ENCODE results near the gene CNOT4. TPM values are rescaled to one million over a fixed set of nuclear protein-coding genes. Genes with fewer than 3 reads are reported as not detected.

The CNOT4 gene
- total RNA-seq, 1 experiment from 2014 or later = 16.6 TPM

DNA sequence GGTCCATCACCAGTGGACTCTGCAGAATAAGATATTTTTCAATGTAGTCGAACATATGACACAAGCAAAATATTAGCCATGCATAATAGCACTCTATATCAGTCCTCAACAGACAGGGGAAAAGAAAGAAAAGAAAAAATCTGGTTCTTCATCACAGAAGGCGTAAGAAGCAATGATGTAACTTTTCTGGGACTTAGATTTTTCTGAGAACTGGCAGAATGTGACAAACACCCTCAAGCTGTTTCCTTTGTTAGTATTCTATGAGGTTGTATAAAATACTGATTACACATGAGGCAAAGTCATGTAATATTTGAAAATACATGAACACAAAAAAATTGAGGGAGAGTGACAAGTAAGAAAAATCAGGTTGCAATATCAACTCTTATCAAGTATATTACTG lies 84.9 kb downstream of the CNOT4 start:
- no peaks in the 10 kb centered on the region for H3K27me3 ChIP-seq (ENCODE audit: insufficient read depth, low read length)
- H4K20me1 ChIP-seq (ENCODE audit: insufficient read depth) = no peaks in the 10 kb centered on the region
- no peak overlapping the region for H3K27ac ChIP-seq (ENCODE audit: low read depth, low read length)
- ATAC-seq (no peak), DNase-seq (ENCODE audit: low read depth, low spot score) (no peak)
- H3K9ac ChIP-seq (ENCODE audit: low read length) = no peak overlapping the region
- H3K9me2 ChIP-seq (ENCODE audit: insufficient read depth) = no peaks in the 10 kb centered on the region
- H3K36me3 ChIP-seq (ENCODE audit: control insufficient read depth in 1 of 2, insufficient read depth in 2 of 2, low read length in 2 of 2) = no peaks in the 10 kb centered on the region
- no peaks in the 10 kb centered on the region for H3K9me3 ChIP-seq (ENCODE audit: control insufficient read depth in 1 of 2, insufficient read depth in 1 of 2, low read depth in 1 of 2, low read length in 2 of 2)
- BruUV-seq (replicated peaks) = no TSS peak
- H3K4me1 ChIP-seq (ENCODE audit: control insufficient read depth in 1 of 2, insufficient read depth in 2 of 2, low read length in 2 of 2) = no peaks in the 10 kb centered on the region
- H3K4me2 ChIP-seq (ENCODE audit: low read length) = no peak overlapping the region
- ChIA-PET CTCF (interaction anchor here (1.9 kb wide), 1 partner anchor 10 kb away, joined by 6 read pairs; no protein-coding TSS in a partner anchor), RAD21 (ENCODE audit: low non-redundant PET in 1 of 2, low total read pairs in 2 of 2, uncharacterized antibody in 2 of 2, unreplicated experiment in 2 of 2) (no interaction called here), POLR2A (no interaction called here)
- no peak for TF ChIP-seq CBX3 (IDR thresholded peaks at IDR 0.05; ENCODE audit: low read depth)
- no peak for TF ChIP-seq YY1 (IDR thresholded peaks at IDR 0.05; ENCODE audit: extremely low read depth, insufficient replicate concordance, low read depth, low read length)
- TF ChIP-seq EZH2phosphoT487 (IDR thresholded peaks at IDR 0.05; ENCODE audit: borderline replicate concordance) = no peak
- TF ChIP-seq, protein P1, sequence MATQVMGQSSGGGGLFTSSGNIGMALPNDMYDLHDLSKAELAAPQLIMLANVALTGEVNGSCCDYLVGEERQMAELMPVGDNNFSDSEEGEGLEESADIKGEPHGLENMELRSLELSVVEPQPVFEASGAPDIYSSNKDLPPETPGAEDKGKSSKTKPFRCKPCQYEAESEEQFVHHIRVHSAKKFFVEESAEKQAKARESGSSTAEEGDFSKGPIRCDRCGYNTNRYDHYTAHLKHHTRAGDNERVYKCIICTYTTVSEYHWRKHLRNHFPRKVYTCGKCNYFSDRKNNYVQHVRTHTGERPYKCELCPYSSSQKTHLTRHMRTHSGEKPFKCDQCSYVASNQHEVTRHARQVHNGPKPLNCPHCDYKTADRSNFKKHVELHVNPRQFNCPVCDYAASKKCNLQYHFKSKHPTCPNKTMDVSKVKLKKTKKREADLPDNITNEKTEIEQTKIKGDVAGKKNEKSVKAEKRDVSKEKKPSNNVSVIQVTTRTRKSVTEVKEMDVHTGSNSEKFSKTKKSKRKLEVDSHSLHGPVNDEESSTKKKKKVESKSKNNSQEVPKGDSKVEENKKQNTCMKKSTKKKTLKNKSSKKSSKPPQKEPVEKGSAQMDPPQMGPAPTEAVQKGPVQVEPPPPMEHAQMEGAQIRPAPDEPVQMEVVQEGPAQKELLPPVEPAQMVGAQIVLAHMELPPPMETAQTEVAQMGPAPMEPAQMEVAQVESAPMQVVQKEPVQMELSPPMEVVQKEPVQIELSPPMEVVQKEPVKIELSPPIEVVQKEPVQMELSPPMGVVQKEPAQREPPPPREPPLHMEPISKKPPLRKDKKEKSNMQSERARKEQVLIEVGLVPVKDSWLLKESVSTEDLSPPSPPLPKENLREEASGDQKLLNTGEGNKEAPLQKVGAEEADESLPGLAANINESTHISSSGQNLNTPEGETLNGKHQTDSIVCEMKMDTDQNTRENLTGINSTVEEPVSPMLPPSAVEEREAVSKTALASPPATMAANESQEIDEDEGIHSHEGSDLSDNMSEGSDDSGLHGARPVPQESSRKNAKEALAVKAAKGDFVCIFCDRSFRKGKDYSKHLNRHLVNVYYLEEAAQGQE (IDR thresholded peaks at IDR 0.05; ENCODE audit: low read depth) = no peak
- TF ChIP-seq, protein P2, sequence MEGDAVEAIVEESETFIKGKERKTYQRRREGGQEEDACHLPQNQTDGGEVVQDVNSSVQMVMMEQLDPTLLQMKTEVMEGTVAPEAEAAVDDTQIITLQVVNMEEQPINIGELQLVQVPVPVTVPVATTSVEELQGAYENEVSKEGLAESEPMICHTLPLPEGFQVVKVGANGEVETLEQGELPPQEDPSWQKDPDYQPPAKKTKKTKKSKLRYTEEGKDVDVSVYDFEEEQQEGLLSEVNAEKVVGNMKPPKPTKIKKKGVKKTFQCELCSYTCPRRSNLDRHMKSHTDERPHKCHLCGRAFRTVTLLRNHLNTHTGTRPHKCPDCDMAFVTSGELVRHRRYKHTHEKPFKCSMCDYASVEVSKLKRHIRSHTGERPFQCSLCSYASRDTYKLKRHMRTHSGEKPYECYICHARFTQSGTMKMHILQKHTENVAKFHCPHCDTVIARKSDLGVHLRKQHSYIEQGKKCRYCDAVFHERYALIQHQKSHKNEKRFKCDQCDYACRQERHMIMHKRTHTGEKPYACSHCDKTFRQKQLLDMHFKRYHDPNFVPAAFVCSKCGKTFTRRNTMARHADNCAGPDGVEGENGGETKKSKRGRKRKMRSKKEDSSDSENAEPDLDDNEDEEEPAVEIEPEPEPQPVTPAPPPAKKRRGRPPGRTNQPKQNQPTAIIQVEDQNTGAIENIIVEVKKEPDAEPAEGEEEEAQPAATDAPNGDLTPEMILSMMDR (IDR thresholded peaks at IDR 0.05 in 2 of 3, conservative IDR thresholded peaks at IDR 0.05 in 1 of 3; ENCODE audit: borderline replicate concordance in 1 of 3, insufficient read depth in 1 of 3, low read depth in 2 of 3, low read length in 2 of 3) = no peak
- TF ChIP-seq SRF (IDR thresholded peaks at IDR 0.05; ENCODE audit: low read depth) = no peak
- no peak for TF ChIP-seq POLR2AphosphoS5 (IDR thresholded peaks at IDR 0.05; ENCODE audit: low read depth, low read length)
- TF ChIP-seq JUND (IDR thresholded peaks at IDR 0.05) = no peak
- TF ChIP-seq ZNF274 (IDR thresholded peaks at IDR 0.05; ENCODE audit: low read depth, low read length) = no peak
- TF ChIP-seq EGR1 (IDR thresholded peaks at IDR 0.05; ENCODE audit: low read depth) = no peak
- no peak for TF ChIP-seq CEBPB (IDR thresholded peaks at IDR 0.05; ENCODE audit: low read depth)
- TF ChIP-seq POLR2A (IDR thresholded peaks at IDR 0.05; ENCODE audit: borderline replicate concordance, extremely low read depth, insufficient read depth, insufficient read length) = no peak
- TF ChIP-seq, protein P3, sequence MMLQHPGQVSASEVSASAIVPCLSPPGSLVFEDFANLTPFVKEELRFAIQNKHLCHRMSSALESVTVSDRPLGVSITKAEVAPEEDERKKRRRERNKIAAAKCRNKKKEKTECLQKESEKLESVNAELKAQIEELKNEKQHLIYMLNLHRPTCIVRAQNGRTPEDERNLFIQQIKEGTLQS (IDR thresholded peaks at IDR 0.05) = no peak
- no peak for TF ChIP-seq ELF1 (IDR thresholded peaks at IDR 0.05; ENCODE audit: borderline replicate concordance, low read depth)
- TF ChIP-seq RAD21 (IDR thresholded peaks at IDR 0.05; ENCODE audit: low read depth) = no peak
- TF ChIP-seq, protein P4, sequence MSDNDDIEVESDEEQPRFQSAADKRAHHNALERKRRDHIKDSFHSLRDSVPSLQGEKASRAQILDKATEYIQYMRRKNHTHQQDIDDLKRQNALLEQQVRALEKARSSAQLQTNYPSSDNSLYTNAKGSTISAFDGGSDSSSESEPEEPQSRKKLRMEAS (IDR thresholded peaks at IDR 0.05) = no peak
- intact Hi-C loops (cut with micrococcal nuclease) = no loop called here
- no peak overlapping the region for H2AFZ ChIP-seq (ENCODE audit: low read depth, low read length, poor library complexity, severe bottlenecking)
- no peak overlapping the region for H3K4me3 ChIP-seq (replicated peaks in 1 of 2; ENCODE audit: low read depth in 1 of 2, low read length in 2 of 2)
- peaks cover 47% of the 10 kb centered on the region for H3K79me2 ChIP-seq (ENCODE audit: insufficient read depth, low read length)
